Activated naive CD4-positive, alpha-beta T cell treated with anti-CD3 and anti-CD28 coated beads, Interleukin-2, amount 50 U/mL, for 24 hours (primary cell): ENCODE measurements around the gene CD69.
"Not testable (repeated sequence)": the region's sequence is repeated elsewhere in the genome, so short reads cannot be mapped to it uniquely, and the experiment has no call there.

Experiments used
- H3K27ac Mint-ChIP-seq: one replicate; pipeline ENCODE4 v1.8.0; 2021; ENCODE audit warnings: mild to moderate bottlenecking, mixed read lengths
- H3K27me3 Mint-ChIP-seq: one replicate; pipeline ENCODE4 v1.8.0; 2021; ENCODE audit warnings: mixed read lengths
- H3K36me3 Mint-ChIP-seq: one replicate; pipeline ENCODE4 v1.8.0; 2021; ENCODE audit warnings: mixed read lengths
- H3K4me1 Mint-ChIP-seq: one replicate; pipeline ENCODE4 v1.8.0; 2021; ENCODE audit warnings: mixed read lengths
- H3K4me3 Mint-ChIP-seq: one replicate; pipeline ENCODE4 v1.8.0; 2021; ENCODE audit warnings: mild to moderate bottlenecking, mixed read lengths
- H3K9me3 Mint-ChIP-seq: one replicate; pipeline ENCODE4 v1.8.0; 2021; ENCODE audit warnings: mixed read lengths

The CD69 gene

GRCh38 chr12:9741726-9742125, 19.0 kb downstream of the CD69 start:
- Mint-ChIP-seq H3K27ac (peak overlapping the region; percentile 82), H3K27me3 (no peaks in the 10 kb centered on the region), H3K9me3 (no peaks in the 10 kb centered on the region), H3K36me3 (peaks cover 2% of the 10 kb centered on the region), H3K4me1 (peaks cover 71% of the 10 kb centered on the region), H3K4me3 (peak overlapping the region; percentile 68)

GRCh38 chr12:9740106-9740750, 20.5 kb downstream of the CD69 start:
- Mint-ChIP-seq H3K36me3 (peaks cover 2% of the 10 kb centered on the region), H3K27me3 (no peaks in the 10 kb centered on the region), H3K9me3 (no peaks in the 10 kb centered on the region), H3K4me1 (peaks cover 76% of the 10 kb centered on the region), H3K4me3 (peak overlapping the region; percentile 74), H3K27ac (peak overlapping the region; percentile 55)

DNA sequence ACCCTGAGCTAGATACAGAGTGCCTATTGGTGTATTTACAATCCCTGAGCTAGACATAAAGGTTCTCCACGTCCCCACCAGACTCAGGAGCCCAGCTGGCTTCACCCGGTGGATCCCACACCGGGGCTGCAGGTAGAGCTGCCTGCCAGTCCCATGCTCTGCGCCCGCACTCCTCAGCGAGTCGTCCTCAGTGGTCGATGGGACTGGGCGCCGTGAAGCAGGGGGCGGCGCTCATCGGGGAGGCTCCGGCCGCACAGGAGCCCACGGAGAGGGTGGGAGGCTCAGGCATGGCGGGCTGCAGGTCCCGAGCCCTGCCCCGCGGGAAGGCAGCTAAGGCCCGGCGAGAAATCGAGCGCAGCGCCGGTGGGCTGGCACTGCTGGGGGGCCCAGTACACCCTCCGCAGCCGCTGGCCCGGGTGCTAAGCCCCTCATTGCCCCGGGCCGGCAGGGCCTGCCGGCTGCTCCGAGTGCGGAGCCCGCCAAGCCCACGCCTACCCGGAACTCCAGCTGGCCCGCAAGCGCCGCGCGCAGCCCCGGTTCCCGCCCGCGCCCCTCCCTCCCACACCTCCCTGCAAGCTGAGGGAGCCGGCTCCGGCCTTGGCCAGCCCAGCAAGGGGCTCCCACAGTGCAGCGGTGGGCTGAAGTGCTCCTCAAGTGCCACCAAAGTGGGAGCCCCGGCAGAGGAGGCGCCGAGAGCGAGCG, 21.1 kb downstream of the CD69 start:
- not testable (repeated sequence) for H3K27me3 Mint-ChIP-seq, H3K9me3 Mint-ChIP-seq, H3K36me3 Mint-ChIP-seq
- Mint-ChIP-seq H3K4me3 (peak overlapping the region; percentile 74), H3K27ac (peak overlapping the region; percentile 55), H3K4me1 (peaks cover 70% of the 10 kb centered on the region)

DNA sequence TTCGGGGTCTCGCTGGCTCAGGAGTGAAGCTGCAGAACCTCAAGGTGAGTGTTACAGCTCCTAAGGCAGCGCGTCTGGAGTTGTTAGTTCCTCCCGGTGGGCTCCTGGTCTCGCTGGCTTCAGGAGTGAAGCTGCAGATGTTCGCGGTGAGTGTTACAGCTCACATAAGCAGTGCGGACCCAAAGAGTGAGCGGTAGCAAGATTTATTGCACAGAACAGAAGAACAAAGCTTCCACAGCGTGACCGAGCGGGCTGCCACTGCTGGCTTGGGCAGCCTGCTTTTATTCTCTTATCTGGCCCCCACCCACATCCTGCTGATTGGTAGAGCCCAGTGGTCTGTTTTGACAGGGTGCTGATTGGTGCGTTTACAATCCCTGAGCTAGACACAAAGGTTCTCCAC, 21.8 kb downstream of the CD69 start:
- H3K4me1 Mint-ChIP-seq = peaks cover 65% of the 10 kb centered on the region
- H3K9me3 Mint-ChIP-seq, H3K27me3 Mint-ChIP-seq, H3K36me3 Mint-ChIP-seq, H3K4me3 Mint-ChIP-seq: not testable (repeated sequence)
- peak overlapping the region; percentile 77 for H3K27ac Mint-ChIP-seq

- H3K27me3 Mint-ChIP-seq = no peaks in the 10 kb centered on the region
- H3K9me3 Mint-ChIP-seq = no peaks in the 10 kb centered on the region
- peak overlapping the region; percentile 72 for H3K4me3 Mint-ChIP-seq
- peaks cover 61% of the 10 kb centered on the region for H3K4me1 Mint-ChIP-seq
- H3K27ac Mint-ChIP-seq = peak overlapping the region; percentile 94
- peaks cover 2% of the 10 kb centered on the region for H3K36me3 Mint-ChIP-seq
Observed at GRCh38 chr12:9736936-9737705, 23.6 kb downstream of the CD69 start.

- Mint-ChIP-seq H3K9me3 (no peaks in the 10 kb centered on the region), H3K4me3 (no peak overlapping the region), H3K27me3 (no peaks in the 10 kb centered on the region), H3K36me3 (peaks cover 2% of the 10 kb centered on the region), H3K27ac (no peak overlapping the region), H3K4me1 (peaks cover 61% of the 10 kb centered on the region)
Observed at GRCh38 chr12:9735601-9736000, 25.1 kb downstream of the CD69 start.

- no peaks in the 10 kb centered on the region for H3K27me3 Mint-ChIP-seq
- H3K4me3 Mint-ChIP-seq = peak within 1 kb of the TSS; percentile 75
- H3K9me3 Mint-ChIP-seq = no peaks in the 10 kb centered on the region
- peaks cover 43% of the 10 kb centered on the region for H3K4me1 Mint-ChIP-seq
- peak within 1 kb of the TSS; percentile 89 for H3K27ac Mint-ChIP-seq
- H3K36me3 Mint-ChIP-seq = no peaks in the 10 kb centered on the region
Observed at GRCh38 chr12:9732921-9733461, 27.7 kb downstream of the CD69 start, which contains the start of gene CLECL1. Gene CLECL1 (minus strand): TSS chr12:9733097.

DNA sequence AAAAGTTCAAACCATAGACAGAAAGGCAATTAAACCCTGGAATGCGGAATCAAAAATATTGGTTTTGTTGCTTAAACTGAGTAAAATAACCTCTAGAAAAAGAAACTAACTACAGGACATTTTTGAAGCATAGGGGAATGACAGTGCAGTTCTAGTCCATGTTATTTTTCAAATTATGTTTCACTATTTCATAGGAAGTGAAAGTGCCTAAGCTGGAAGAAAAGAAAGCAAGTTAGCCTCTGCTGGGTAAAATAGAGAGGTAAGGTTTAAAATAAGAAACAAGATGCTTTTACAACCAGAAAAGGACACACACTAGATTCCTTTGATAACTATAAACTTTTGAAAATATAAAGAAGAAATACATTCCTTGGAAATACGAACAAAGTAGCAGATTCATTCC, 28.9 kb downstream of the CD69 start:
- H3K9me3 Mint-ChIP-seq = no peaks in the 10 kb centered on the region
- H3K36me3 Mint-ChIP-seq = no peaks in the 10 kb centered on the region
- peaks cover 31% of the 10 kb centered on the region for H3K4me1 Mint-ChIP-seq
- peak overlapping the region; percentile 23 for H3K27ac Mint-ChIP-seq
- H3K27me3 Mint-ChIP-seq = no peaks in the 10 kb centered on the region
- peak overlapping the region; percentile 66 for H3K4me3 Mint-ChIP-seq

GRCh38 chr12:9731393-9731792, 29.3 kb downstream of the CD69 start:
- H3K4me1 Mint-ChIP-seq = peaks cover 27% of the 10 kb centered on the region
- H3K36me3 Mint-ChIP-seq = no peaks in the 10 kb centered on the region
- H3K4me3 Mint-ChIP-seq = peak overlapping the region; percentile 1
- no peaks in the 10 kb centered on the region for H3K27me3 Mint-ChIP-seq
- no peaks in the 10 kb centered on the region for H3K9me3 Mint-ChIP-seq
- no peak overlapping the region for H3K27ac Mint-ChIP-seq

DNA sequence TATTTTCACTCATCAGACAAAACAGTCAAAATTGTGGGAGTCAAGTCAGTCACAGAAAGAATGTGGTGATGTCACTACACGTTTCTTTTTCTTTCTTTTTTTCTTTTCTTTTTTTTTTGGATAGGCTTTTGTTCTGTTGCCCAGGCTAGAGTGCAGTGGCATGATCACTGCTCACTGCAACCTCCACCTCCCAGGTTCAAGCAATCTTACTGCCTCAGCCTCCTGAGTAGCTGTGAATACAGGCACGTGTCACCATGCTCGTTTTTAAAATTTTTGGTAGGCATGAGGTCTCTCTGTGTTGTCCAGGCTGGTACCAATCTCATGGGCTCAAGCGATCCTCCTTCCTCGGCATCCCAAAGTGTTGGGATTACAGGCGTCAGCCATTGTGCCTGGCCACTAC, 30.1 kb downstream of the CD69 start:
- Mint-ChIP-seq H3K27ac (no peak overlapping the region), H3K9me3 (no peaks in the 10 kb centered on the region), H3K4me1 (peaks cover 23% of the 10 kb centered on the region), H3K27me3 (no peaks in the 10 kb centered on the region), H3K36me3 (no peaks in the 10 kb centered on the region), H3K4me3 (no peak overlapping the region)

GRCh38 chr12:9730011-9730410, 30.7 kb downstream of the CD69 start:
- Mint-ChIP-seq H3K36me3 (no peaks in the 10 kb centered on the region), H3K27me3 (no peaks in the 10 kb centered on the region), H3K9me3 (no peaks in the 10 kb centered on the region), H3K4me1 (peaks cover 23% of the 10 kb centered on the region), H3K4me3 (no peak overlapping the region), H3K27ac (no peak overlapping the region)

DNA sequence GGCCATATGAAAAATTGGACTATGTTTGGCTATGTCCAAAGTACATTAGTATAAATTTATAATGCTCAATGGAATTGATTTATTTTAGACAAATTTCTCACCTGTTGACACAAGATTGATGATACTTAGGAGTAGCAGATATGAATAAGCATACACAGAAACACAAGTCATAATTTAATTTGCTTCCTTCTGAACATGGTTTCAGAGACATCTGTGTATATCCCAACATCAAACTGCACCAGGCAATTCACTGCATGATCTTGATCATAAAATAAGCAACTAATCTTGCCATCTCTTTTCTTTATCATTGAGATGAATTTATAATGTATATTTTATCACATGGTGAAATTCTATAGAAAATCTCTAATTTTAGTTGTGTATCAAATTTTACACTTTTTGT, 31.6 kb downstream of the CD69 start:
- no peak overlapping the region for H3K4me3 Mint-ChIP-seq
- H3K9me3 Mint-ChIP-seq = no peaks in the 10 kb centered on the region
- H3K27me3 Mint-ChIP-seq = no peaks in the 10 kb centered on the region
- H3K27ac Mint-ChIP-seq = no peak overlapping the region
- H3K36me3 Mint-ChIP-seq = no peaks in the 10 kb centered on the region
- H3K4me1 Mint-ChIP-seq = peaks cover 23% of the 10 kb centered on the region

GRCh38 chr12:9727813-9728212, 32.9 kb downstream of the CD69 start:
- Mint-ChIP-seq H3K9me3 (no peaks in the 10 kb centered on the region), H3K36me3 (no peaks in the 10 kb centered on the region), H3K4me1 (peaks cover 17% of the 10 kb centered on the region), H3K4me3 (no peak overlapping the region), H3K27me3 (no peaks in the 10 kb centered on the region), H3K27ac (no peak overlapping the region)

- Mint-ChIP-seq H3K9me3 (no peaks in the 10 kb centered on the region), H3K27me3 (no peaks in the 10 kb centered on the region), H3K27ac (no peak overlapping the region), H3K36me3 (no peaks in the 10 kb centered on the region), H3K4me1 (peaks cover 16% of the 10 kb centered on the region), H3K4me3 (no peak overlapping the region)
Observed at GRCh38 chr12:9725213-9725870, 35.4 kb downstream of the CD69 start.

DNA sequence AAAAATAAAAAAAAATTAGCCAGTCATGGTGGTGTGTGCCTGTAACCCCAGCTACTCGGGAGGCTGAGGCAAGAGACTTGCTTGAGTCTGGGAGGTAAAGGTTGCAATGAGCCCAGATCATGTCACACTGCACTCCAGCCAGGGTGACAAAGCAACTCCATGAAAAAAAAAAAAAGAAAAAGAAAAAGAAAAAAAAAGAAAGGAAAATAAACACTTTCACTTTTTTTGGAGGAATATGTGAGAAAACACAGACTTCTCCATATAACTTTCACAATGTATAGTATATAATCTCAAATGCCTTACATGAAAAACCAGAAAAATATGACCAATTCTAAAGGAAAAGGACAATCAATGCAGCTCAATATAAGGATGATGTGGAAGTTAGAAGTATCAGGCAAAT, 36.7 kb downstream of the CD69 start:
- Mint-ChIP-seq H3K27ac (no peak overlapping the region), H3K4me3 (no peak overlapping the region)

More for the DNA sequence above, 36.7 kb downstream of the CD69 start:
- H3K4me1 Mint-ChIP-seq = peaks cover 20% of the 10 kb centered on the region
- no peaks in the 10 kb centered on the region for H3K36me3 Mint-ChIP-seq
- no peaks in the 10 kb centered on the region for H3K9me3 Mint-ChIP-seq
- H3K27me3 Mint-ChIP-seq = no peaks in the 10 kb centered on the region
